ENCODE data around the gene COX8C.

The COX8C gene

GRCh38 chr14:93316716-93317115 is 30.3 kb upstream of the COX8C start:
- DNase-seq (ENCODE audit: low read depth) = no peak
- no peak for TF ChIP-seq CTCF (conservative IDR thresholded peaks at IDR 0.05; ENCODE audit: low read depth, low read length)
- no peak overlapping the region for H3K4me3 ChIP-seq (ENCODE audit: low read length)

- H3K4me3 ChIP-seq (ENCODE audit: low read length) = no peak overlapping the region
- DNase-seq (ENCODE audit: low read depth) = no peak
- no peak for TF ChIP-seq CTCF (conservative IDR thresholded peaks at IDR 0.05; ENCODE audit: low read depth, low read length)
Observed at GRCh38 chr14:93317210-93317874, 29.6 kb upstream of the COX8C start.

- no peak for DNase-seq (ENCODE audit: low read depth)
- no peak for TF ChIP-seq CTCF (conservative IDR thresholded peaks at IDR 0.05; ENCODE audit: low read depth, low read length)
- no peak overlapping the region for H3K4me3 ChIP-seq (ENCODE audit: low read length)
Observed at GRCh38 chr14:93317875-93318807, 28.8 kb upstream of the COX8C start.

GRCh38 chr14:93318927-93319326 is 28.1 kb upstream of the COX8C start:
- TF ChIP-seq CTCF (conservative IDR thresholded peaks at IDR 0.05; ENCODE audit: low read depth, low read length) = no peak
- H3K4me3 ChIP-seq (ENCODE audit: low read length) = no peak overlapping the region
- no peak for DNase-seq (ENCODE audit: low read depth)

GRCh38 chr14:93319494-93319893 is 27.5 kb upstream of the COX8C start:
- H3K4me3 ChIP-seq (ENCODE audit: low read length) = no peak overlapping the region
- DNase-seq (ENCODE audit: low read depth) = no peak
- TF ChIP-seq CTCF (conservative IDR thresholded peaks at IDR 0.05; ENCODE audit: low read depth, low read length) = no peak

GRCh38 chr14:93319958-93320357 is 27.0 kb upstream of the COX8C start:
- no peak for TF ChIP-seq CTCF (conservative IDR thresholded peaks at IDR 0.05; ENCODE audit: low read depth, low read length)
- DNase-seq (ENCODE audit: low read depth) = no peak
- no peak overlapping the region for H3K4me3 ChIP-seq (ENCODE audit: low read length)

Measured in retinal pigment epithelial cell (primary cell).